H1 (cell line): ENCODE results near the gene HOTAIR. TPM values are rescaled to one million over a fixed set of nuclear protein-coding genes. Genes with fewer than 3 reads are reported as not detected.

Experiments used
- CTCF ChIA-PET: fragments of 300-600 bp; sonication (Branson Sonifier 250); formaldehyde crosslinking; loops from one replicate; lab custom pipeline; 2021; ENCODE audit not compliant: partially characterized antibody; lab: Charles Lee
- POLR2A ChIA-PET: fragments of 300-600 bp; sonication (Branson Sonifier 250); formaldehyde crosslinking; loops from one replicate; lab custom pipeline; 2021; ENCODE audit warnings: inconsistent platforms; ENCODE audit not compliant: partially characterized antibody; lab: Charles Lee
- DNase-seq, 2 experiments: peaks; one replicate each; pipeline versions ENCODE4 v3.0.0 to v3.0.0-alpha.2; 2010 to 2022; ENCODE audit warnings: low spot score in 2 of 2, low read depth in 1 of 2, mixed read lengths in 1 of 2
- FAIRE-seq: peaks from 2 replicates; lab custom pipeline; 2011; peaks lifted over from hg19 to GRCh38; lab: Jason Lieb, UNC
- H2AFZ ChIP-seq: 2 replicates; pipeline ENCODE4 v1.8.1; 2012; ENCODE audit warnings: low read length, inconsistent platforms
- H2AK5ac ChIP-seq: 2 replicates; pipeline ENCODE4 v1.6.1; 2013; ENCODE audit warnings: low read depth, low read length
- H2BK120ac ChIP-seq: replicated peaks from 2 replicates; pipeline ENCODE3; 2013; ENCODE audit warnings: low read depth, low read length, inconsistent platforms
- H2BK12ac ChIP-seq: 2 replicates; pipeline ENCODE4 v1.6.1; 2013; ENCODE audit warnings: low read depth, low read length
- H2BK15ac ChIP-seq: 2 replicates; pipeline ENCODE4 v1.6.1; 2013; ENCODE audit warnings: low read length
- H2BK20ac ChIP-seq: 2 replicates; pipeline ENCODE4 v1.6.1; 2013; ENCODE audit warnings: low read length
- H2BK5ac ChIP-seq: 2 replicates; pipeline ENCODE4 v1.6.1; 2013; ENCODE audit warnings: low read depth, low read length
- H3K14ac ChIP-seq: 2 replicates; pipeline ENCODE4 v1.6.1; 2013; ENCODE audit warnings: inconsistent platforms; ENCODE audit not compliant: insufficient read length
- H3K18ac ChIP-seq: 2 replicates; pipeline ENCODE4 v1.6.1; 2013; ENCODE audit warnings: low read length; ENCODE audit errors: extremely low read depth
- H3K23ac ChIP-seq: 2 replicates; pipeline ENCODE4 v1.6.1; 2013; ENCODE audit warnings: inconsistent platforms; ENCODE audit not compliant: insufficient read length
- H3K23me2 ChIP-seq: 2 replicates; pipeline ENCODE4 v1.6.1; 2013; ENCODE audit warnings: low read depth, low read length
- H3K27ac ChIP-seq: 2 replicates; pipeline ENCODE4 v1.6.1; 2011; ENCODE audit warnings: low read depth, low read length, inconsistent platforms
- H3K27me3 ChIP-seq, 4 experiments: replicated peaks in 1 of 4; 1 replicate in 1 of 4; 2 replicates in 3 of 4; pipeline versions ENCODE4 v1.6.1 to v1.8.1; 2011 to 2013; ENCODE audit warnings: low read length in 3 of 4, mild to moderate bottlenecking in 3 of 4, inconsistent platforms in 2 of 4, mixed read lengths in 2 of 4, moderate library complexity in 1 of 4; ENCODE audit not compliant: control insufficient read depth in 3 of 4, insufficient read depth in 3 of 4; ENCODE audit errors: extremely low read depth in 1 of 4
- H3K36me3 ChIP-seq, 4 experiments: 2 replicates each; pipeline versions ENCODE4 v1.6.1 to v1.8.1; 2011 to 2013; ENCODE audit warnings: mild to moderate bottlenecking in 4 of 4, low read length in 3 of 4, moderate library complexity in 2 of 4, control low read depth in 1 of 4, inconsistent platforms in 1 of 4; ENCODE audit not compliant: insufficient read depth in 4 of 4, control insufficient read depth in 2 of 4
- H3K4ac ChIP-seq: replicated peaks from 2 replicates; pipeline ENCODE3; 2013; ENCODE audit warnings: low read length, low read depth, mixed read lengths, inconsistent platforms; ENCODE audit not compliant: insufficient read length
- H3K4me1 ChIP-seq, 4 experiments: replicated peaks in 1 of 4; 1 replicate in 1 of 4; 2 replicates in 3 of 4; pipeline versions ENCODE4 v1.6.1 to v1.8.1; 2011 to 2013; ENCODE audit warnings: low read length in 3 of 4, inconsistent platforms in 2 of 4, mixed read lengths in 1 of 4; ENCODE audit not compliant: insufficient read depth in 4 of 4, control insufficient read depth in 3 of 4
- H3K4me2 ChIP-seq, 2 experiments: 2 replicates each; pipeline versions ENCODE4 v1.6.1 to v1.8.1; 2011 to 2013; ENCODE audit warnings: low read depth in 2 of 2, low read length in 2 of 2, control low read depth in 1 of 2, inconsistent platforms in 1 of 2, mild to moderate bottlenecking in 1 of 2; ENCODE audit not compliant: insufficient read depth in 1 of 2
- H3K4me3 ChIP-seq, 4 experiments: fragments of 200-600, 300-600 bp in 1 of 4; sonication (generic), shearing (Covaris generic), sonication (Bioruptor Twin) in 1 of 4; 2 replicates each; pipeline versions ENCODE4 v1.5.1 to v1.8.1; 2011 to 2016; ENCODE audit warnings: low read length in 4 of 4, low read depth in 3 of 4, control low read depth in 2 of 4, inconsistent platforms in 2 of 4, mild to moderate bottlenecking in 2 of 4, mixed read lengths in 1 of 4, moderate library complexity in 1 of 4; ENCODE audit not compliant: insufficient read depth in 2 of 4; ENCODE audit errors: extremely low read depth in 1 of 4
- H3K56ac ChIP-seq: replicated peaks from 2 replicates; pipeline ENCODE3; 2013; ENCODE audit warnings: low read depth, mild to moderate bottlenecking, mixed read lengths, low read length, inconsistent platforms; ENCODE audit not compliant: insufficient read length
- H3K79me1 ChIP-seq: 2 replicates; pipeline ENCODE4 v1.6.1; 2013; ENCODE audit warnings: low read depth, low read length, control low read depth
- H3K79me2 ChIP-seq, 2 experiments: 2 replicates each; pipeline versions ENCODE4 v1.6.1 to v1.8.1; 2012 to 2013; ENCODE audit warnings: low read length in 2 of 2, mild to moderate bottlenecking in 2 of 2, inconsistent platforms in 1 of 2; ENCODE audit not compliant: insufficient read depth in 2 of 2, control insufficient read depth in 1 of 2
- H3K9ac ChIP-seq, 4 experiments: replicated peaks in 1 of 4; 1 replicate in 1 of 4; 2 replicates in 3 of 4; pipeline versions ENCODE4 v1.6.1 to v1.8.1; 2011 to 2013; ENCODE audit warnings: low read depth in 3 of 4, low read length in 3 of 4, control low read depth in 2 of 4, mild to moderate bottlenecking in 2 of 4, moderate library complexity in 2 of 4, inconsistent platforms in 1 of 4; ENCODE audit errors: extremely low read depth in 1 of 4
- H3K9me3 ChIP-seq, 2 experiments: 2 replicates each; pipeline versions ENCODE4 v1.6.1 to v1.8.1; 2012 to 2013; ENCODE audit warnings: mild to moderate bottlenecking in 2 of 2, moderate library complexity in 2 of 2, control low read depth in 1 of 2, inconsistent platforms in 1 of 2, low read depth in 1 of 2, low read length in 1 of 2, mixed read lengths in 1 of 2; ENCODE audit not compliant: insufficient read depth in 2 of 2
- H4K20me1 ChIP-seq, 2 experiments: replicated peaks in 1 of 2; 2 replicates each; pipeline versions ENCODE3 to v1.8.1; 2011 to 2013; ENCODE audit warnings: inconsistent platforms in 2 of 2, low read length in 2 of 2, mild to moderate bottlenecking in 1 of 2; ENCODE audit not compliant: insufficient read depth in 2 of 2, control insufficient read depth in 1 of 2
- H4K5ac ChIP-seq: 2 replicates; pipeline ENCODE4 v1.6.1; 2013; ENCODE audit warnings: low read length, low read depth, mixed read lengths, inconsistent platforms; ENCODE audit not compliant: insufficient read length
- H4K8ac ChIP-seq: 2 replicates; pipeline ENCODE4 v1.8.0; 2013; ENCODE audit warnings: mild to moderate bottlenecking, moderate library complexity, low read length, inconsistent platforms; ENCODE audit not compliant: insufficient read depth; ENCODE audit errors: extremely low read depth
- H4K91ac ChIP-seq: replicated peaks from 2 replicates; pipeline ENCODE3; 2013; ENCODE audit warnings: low read length, mixed read lengths, inconsistent platforms; ENCODE audit not compliant: insufficient read length
- ATF2 ChIP-seq: IDR thresholded peaks from 2 replicates; pipeline ENCODE4 v1.6.1; 2012; ENCODE audit warnings: low read length, inconsistent platforms
- ATF3 ChIP-seq: IDR thresholded peaks from 2 replicates; pipeline ENCODE4 v1.6.1; 2011; ENCODE audit warnings: low read depth, mild to moderate bottlenecking, low read length; ENCODE audit not compliant: insufficient read depth
- CREB1 ChIP-seq: IDR thresholded peaks from 2 replicates; pipeline ENCODE4 v1.6.1; 2012; ENCODE audit warnings: inconsistent platforms
- CTBP2 ChIP-seq: IDR thresholded peaks from 2 replicates; pipeline ENCODE4 v1.7.0; 2011; ENCODE audit warnings: borderline replicate concordance, mild to moderate bottlenecking, moderate library complexity, mixed read lengths, low read length; ENCODE audit not compliant: insufficient read depth, insufficient read length
- PHF8 ChIP-seq: fragments of 200-600 bp; sonication (generic); conservative IDR thresholded peaks from 2 replicates; pipeline ENCODE4 v1.7.1; 2012; ENCODE audit warnings: low read depth, mild to moderate bottlenecking, inconsistent platforms, low read length, moderate library complexity
- RNF2 ChIP-seq: fragments of 200-900, 300-1000 bp; sonication (generic); IDR thresholded peaks from 2 replicates; pipeline ENCODE4 v1.7.1; 2016; ENCODE audit warnings: borderline replicate concordance, low read depth, mild to moderate bottlenecking, antibody characterized with exemption, low read length; ENCODE audit not compliant: poor library complexity, severe bottlenecking; ENCODE audit errors: missing control alignments
- WGBS, 2 experiments: shearing (Covaris generic) in 1 of 2; methylation state at CpG; one replicate each; pipeline versions ENCODE4 v1.1.6 to v1.1.7; 2013 to 2015; ENCODE audit warnings: low lambda C conversion rate in 2 of 2, mixed read lengths in 2 of 2, inconsistent platforms in 1 of 2, low coverage in 1 of 2, missing lambda C conversion rate in 1 of 2; ENCODE audit not compliant: insufficient replicate concordance in 2 of 2, insufficient coverage in 1 of 2, insufficient read length in 1 of 2; ENCODE audit errors: extremely low coverage in 1 of 2, missing lambda C conversion rate in 1 of 2; 5-methylcytosine and 5-hydroxymethylcytosine counted together
- polyA plus RNA-seq, 7 experiments: library from polyadenylated mRNA; depleted of rRNA in 3 of 7; stranded (reverse) in 5 of 7; unstranded in 2 of 7; fragments of >200 nt in 5 of 7; fragments of 200-250 nt in 2 of 7; gene quantifications; 1 replicate in 5 of 7; 2 replicates in 1 of 7; 4 replicates in 1 of 7; pipeline versions ENCODE4 v1.2.1 to v1.2.3, GENCODE V29; 2011 to 2013; ENCODE audit warnings: missing spikeins in 2 of 7, mixed read lengths in 2 of 7
- total RNA-seq: library from RNA; stranded (reverse); fragmentation: NEBNext Ultra II Directional; extraction: Animal tissue kit (Norgen Biotek cat#: 25700); gene quantifications from 2 replicates; pipeline ENCODE4 v1.2.1, GENCODE V29; 2021

The HOTAIR gene
- total and polyA plus RNA-seq, 2 of the 8 experiments (the other 6 are each of a cell fraction or from before 2014, with no cell fraction given): not detected

GRCh38 chr12:53992377-53992889 lies 17.7 kb upstream of the HOTAIR start:
- Histone ChIP-seq H2BK15ac (no peak overlapping the region), H3K23ac (no peak overlapping the region), H2BK20ac (no peak overlapping the region), H3K56ac (no peak overlapping the region), H4K5ac (no peak overlapping the region), H3K4me2 (no peak overlapping the region), H3K9ac (no peak overlapping the region), H2AK5ac (peak overlapping the region; percentile 34; the same call in 1 of the 2 replicates), H3K27me3 (peaks cover 97 to 100% (median 100%) of the 10 kb centered on the region in 4 experiments), H2BK120ac (no peak overlapping the region), H4K20me1 (peaks cover 27 to 34% of the 10 kb centered on the region in 2 experiments), H3K18ac (no peak overlapping the region), H3K4ac (no peak overlapping the region), H4K91ac (no peak overlapping the region), H2BK5ac (no peak overlapping the region), H3K36me3 (peaks cover 0 to 12% (median 0%) of the 10 kb centered on the region in 4 experiments; a peak in 1 of 8 replicates), H3K79me1 (no peaks in the 10 kb centered on the region), H2AFZ (no peak overlapping the region), H3K14ac (no peak overlapping the region), H3K9me3 (peaks cover 0 to 4% of the 10 kb centered on the region in 2 experiments; a peak in 1 of 4 replicates), H3K4me3 (no peak overlapping the region), H4K8ac (no peak overlapping the region), H3K4me1 (peaks cover 0 to 15% (median 3%) of the 10 kb centered on the region in 4 experiments; a peak in 5 of 7 replicates), H2BK12ac (no peak overlapping the region), H3K27ac (no peak overlapping the region), H3K79me2 (no peaks in the 10 kb centered on the region), H3K23me2 (peaks cover 2% of the 10 kb centered on the region; the same call in 1 of the 2 replicates)
- TF ChIP-seq ATF2 (no peak), PHF8 (no peak), CREB1 (no peak), ATF3 (no peak), RNF2 (peak; percentile 68), CTBP2 (no peak)
- ChIA-PET POLR2A (no interaction called here), CTCF (interaction anchor here (0.7 to 4.3 kb wide), 12 partner anchors 8 to 249 kb away, joined by 3 to 30 read pairs (median 5); partner anchors contain the start of genes HOXC10, HOXC11 and HOXC5)
- no peak for DNase-seq
- FAIRE-seq: no peak
- 44% methylated on average over 7 of the region's 7 CpGs; no CpG with 5 or more reads in 1 of the 2 experiments for WGBS, 2 experiments
